DOHH2 (cell line): ENCODE measurements around the gene DESI2.

Experiments
- H3F3A ChIP-seq: fragments of 200-600 bp; sonication (generic), shearing (Covaris generic); 2 replicates; pipeline ENCODE4 v1.6.0; 2016; ENCODE audit warnings: antibody characterized with exemption, mild to moderate bottlenecking; ENCODE audit not compliant: control insufficient read depth, insufficient read depth
- H3K27ac ChIP-seq: fragments of 200-600 bp; sonication (generic); 2 replicates; pipeline ENCODE4 v1.5.1; 2014; ENCODE audit warnings: low read depth, mild to moderate bottlenecking, low read length, moderate library complexity
- H3K27me3 ChIP-seq: fragments of 200-600 bp; sonication (generic); 2 replicates; pipeline ENCODE4 v1.6.1; 2014; ENCODE audit warnings: mild to moderate bottlenecking, low read length, mixed read lengths; ENCODE audit not compliant: control insufficient read depth
- H3K36me3 ChIP-seq: fragments of 200-600 bp; sonication (generic); 2 replicates; pipeline ENCODE4 v1.6.1; 2014; ENCODE audit warnings: mild to moderate bottlenecking, low read length, moderate library complexity, mixed read lengths; ENCODE audit not compliant: control insufficient read depth
- H3K4me1 ChIP-seq: fragments of 200-600 bp; sonication (generic); 2 replicates; pipeline ENCODE4 v1.6.1; 2014; ENCODE audit warnings: mild to moderate bottlenecking, low read length, mixed read lengths; ENCODE audit not compliant: control insufficient read depth
- H3K4me2 ChIP-seq: fragments of 200-600 bp; sonication (generic); 2 replicates; pipeline ENCODE4 v1.6.0; 2014; ENCODE audit warnings: mild to moderate bottlenecking, low read length, moderate library complexity
- H3K4me3 ChIP-seq: fragments of 200-600 bp; sonication (generic); 2 replicates; pipeline ENCODE4 v1.5.1; 2014; ENCODE audit warnings: mild to moderate bottlenecking, low read length, mixed read lengths
- H3K79me2 ChIP-seq: fragments of 200-600 bp; sonication (generic); 2 replicates; pipeline ENCODE4 v1.6.1; 2014; ENCODE audit warnings: mild to moderate bottlenecking, low read length, mixed read lengths; ENCODE audit not compliant: control insufficient read depth
- H3K9me2 ChIP-seq: fragments of 200-600 bp; sonication (generic); replicated peaks from 2 replicates; pipeline ENCODE4 v1.6.1; 2014; ENCODE audit warnings: mild to moderate bottlenecking, low read length, mixed read lengths; ENCODE audit not compliant: control insufficient read depth
- H3K9me3 ChIP-seq: fragments of 200-600 bp; sonication (generic); 2 replicates; pipeline ENCODE4 v1.6.1; 2014; ENCODE audit warnings: antibody characterized with exemption, low read length, mixed read lengths; ENCODE audit not compliant: control insufficient read depth, insufficient read depth
- H4K20me1 ChIP-seq: fragments of 200-600 bp; sonication (generic); 2 replicates; pipeline ENCODE4 v1.6.0; 2014; ENCODE audit warnings: low read depth, mild to moderate bottlenecking, antibody characterized with exemption, low read length, moderate library complexity; ENCODE audit not compliant: control insufficient read depth, insufficient read depth
- EZH2phosphoT487 ChIP-seq: fragments of 200-600 bp; sonication (generic); IDR thresholded peaks from 2 replicates; pipeline ENCODE4 v1.6.1; 2017; ENCODE audit warnings: borderline replicate concordance, mild to moderate bottlenecking, antibody characterized with exemption, low read length, moderate library complexity, mixed read lengths
- TF ChIP-seq, protein P1 (sequence below): fragments of 200-600 bp; sonication (generic); IDR thresholded peaks from one replicate; pipeline ENCODE4 v1.5.1; 2014; ENCODE audit warnings: antibody characterized with exemption, mild to moderate bottlenecking, low read depth, low read length; ENCODE audit not compliant: poor library complexity, severe bottlenecking

The DESI2 gene

DNA sequence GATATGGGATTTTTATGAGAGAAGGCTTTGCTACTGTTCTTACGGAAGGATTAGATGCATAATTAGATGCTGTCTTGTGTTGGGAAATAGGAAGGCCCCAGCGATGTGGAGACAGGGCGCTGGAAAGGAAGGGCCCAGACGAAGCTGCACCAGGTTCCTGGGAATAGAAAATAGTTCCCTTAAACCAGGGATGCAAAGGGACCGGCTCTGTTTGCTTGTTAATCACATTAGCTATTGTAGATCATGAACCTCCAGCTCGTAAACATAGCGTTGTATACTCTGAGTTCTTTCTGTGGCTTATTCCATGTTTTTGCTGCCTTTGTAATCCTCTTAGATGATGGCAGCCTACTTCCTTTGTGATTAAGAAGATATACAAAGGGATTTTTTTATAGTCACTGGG, 102.7 kb downstream of the DESI2 start:
- H3K4me3 ChIP-seq, result no peak overlapping the region
- H3K36me3 ChIP-seq, result no peaks in the 10 kb centered on the region
- no peak overlapping the region for H3K4me2 ChIP-seq
- no peaks in the 10 kb centered on the region for H3K9me3 ChIP-seq
- H3K79me2 ChIP-seq, result no peaks in the 10 kb centered on the region
- H4K20me1 ChIP-seq, result no peaks in the 10 kb centered on the region
- no peaks in the 10 kb centered on the region for H3K4me1 ChIP-seq
- no peak overlapping the region for H3K27ac ChIP-seq
- no peaks in the 10 kb centered on the region for H3K9me2 ChIP-seq
- TF ChIP-seq, protein P1, sequence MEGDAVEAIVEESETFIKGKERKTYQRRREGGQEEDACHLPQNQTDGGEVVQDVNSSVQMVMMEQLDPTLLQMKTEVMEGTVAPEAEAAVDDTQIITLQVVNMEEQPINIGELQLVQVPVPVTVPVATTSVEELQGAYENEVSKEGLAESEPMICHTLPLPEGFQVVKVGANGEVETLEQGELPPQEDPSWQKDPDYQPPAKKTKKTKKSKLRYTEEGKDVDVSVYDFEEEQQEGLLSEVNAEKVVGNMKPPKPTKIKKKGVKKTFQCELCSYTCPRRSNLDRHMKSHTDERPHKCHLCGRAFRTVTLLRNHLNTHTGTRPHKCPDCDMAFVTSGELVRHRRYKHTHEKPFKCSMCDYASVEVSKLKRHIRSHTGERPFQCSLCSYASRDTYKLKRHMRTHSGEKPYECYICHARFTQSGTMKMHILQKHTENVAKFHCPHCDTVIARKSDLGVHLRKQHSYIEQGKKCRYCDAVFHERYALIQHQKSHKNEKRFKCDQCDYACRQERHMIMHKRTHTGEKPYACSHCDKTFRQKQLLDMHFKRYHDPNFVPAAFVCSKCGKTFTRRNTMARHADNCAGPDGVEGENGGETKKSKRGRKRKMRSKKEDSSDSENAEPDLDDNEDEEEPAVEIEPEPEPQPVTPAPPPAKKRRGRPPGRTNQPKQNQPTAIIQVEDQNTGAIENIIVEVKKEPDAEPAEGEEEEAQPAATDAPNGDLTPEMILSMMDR, result no peak
- no peak for TF ChIP-seq EZH2phosphoT487
- H3F3A ChIP-seq, result no peaks in the 10 kb centered on the region
- no peaks in the 10 kb centered on the region for H3K27me3 ChIP-seq

DNA sequence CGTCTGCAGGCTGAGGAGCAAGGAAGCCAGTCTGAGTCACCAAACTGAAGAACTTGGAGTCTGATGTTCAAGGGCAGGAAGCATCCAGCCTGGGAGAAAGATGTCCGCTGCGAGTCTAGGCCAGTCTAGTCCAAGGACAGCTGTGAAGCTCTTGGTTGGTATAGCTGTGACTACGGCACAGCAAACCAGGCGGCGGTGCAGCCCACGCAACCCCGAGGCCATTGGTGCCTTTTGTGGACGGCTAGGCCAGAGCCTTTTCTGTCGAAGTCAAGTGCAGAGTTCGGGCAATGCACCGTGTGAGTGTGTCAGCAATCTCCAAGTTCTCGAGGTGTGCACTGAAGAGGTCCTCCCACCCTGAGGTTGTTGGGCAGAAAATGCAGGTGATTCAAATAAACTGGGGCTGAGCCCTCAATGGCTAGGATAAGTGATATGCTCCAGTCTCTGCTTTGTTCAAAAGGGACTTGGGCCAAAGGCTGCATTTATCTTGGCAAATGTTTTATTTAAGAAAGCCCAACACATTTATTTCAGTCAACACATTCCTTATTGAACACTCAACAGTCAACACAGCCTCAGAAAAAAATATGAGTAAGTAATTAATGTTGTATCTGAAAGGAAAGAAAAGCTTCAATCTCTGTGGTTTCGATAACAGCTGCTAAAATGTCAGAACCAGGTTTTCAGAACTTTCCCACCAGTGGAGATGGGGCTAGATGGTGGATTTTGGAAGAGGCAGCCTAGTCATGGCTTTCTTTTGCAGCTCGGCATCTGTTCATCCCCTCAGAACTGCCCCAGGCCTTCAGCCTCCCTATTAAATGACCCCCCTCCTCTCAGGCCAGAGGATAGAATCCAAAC, 104.4 kb downstream of the DESI2 start:
- Histone ChIP-seq H3K27ac (no peak overlapping the region), H3K9me3 (no peaks in the 10 kb centered on the region), H3K79me2 (no peaks in the 10 kb centered on the region)

More for the DNA sequence above, 104.4 kb downstream of the DESI2 start:
- TF ChIP-seq EZH2phosphoT487, result no peak
- TF ChIP-seq, protein P1, result no peak
- no peaks in the 10 kb centered on the region for H3F3A ChIP-seq
- H3K4me1 ChIP-seq, result peaks cover 3% of the 10 kb centered on the region
- H3K27me3 ChIP-seq, result no peaks in the 10 kb centered on the region
- no peaks in the 10 kb centered on the region for H3K36me3 ChIP-seq
- H4K20me1 ChIP-seq, result no peaks in the 10 kb centered on the region
- H3K4me3 ChIP-seq, result no peak overlapping the region
- H3K4me2 ChIP-seq, result no peak overlapping the region
- H3K9me2 ChIP-seq, result no peaks in the 10 kb centered on the region
